ENCODE data around the gene IRAK2.

DNA sequence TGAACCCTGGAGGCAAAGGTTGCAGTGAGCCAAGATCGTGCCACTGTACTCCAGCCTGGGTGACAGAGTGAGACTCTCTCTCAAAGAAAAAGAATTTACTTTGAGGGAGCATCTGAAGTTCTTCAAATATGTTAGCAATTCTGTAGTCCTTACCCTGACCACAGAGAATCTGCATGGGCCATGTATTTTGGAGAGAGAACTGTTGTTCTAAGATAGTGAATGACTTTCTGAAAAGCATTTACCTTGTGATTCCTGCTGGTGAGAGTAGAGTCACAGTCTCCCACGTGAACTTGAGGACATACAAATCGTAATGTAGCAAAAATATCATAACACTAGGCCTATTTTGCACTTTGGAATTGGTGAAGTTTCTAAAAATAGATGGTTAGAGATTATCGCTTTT lies 45.3 kb upstream of the IRAK2 start:
- TF ChIP-seq POLR2A (IDR thresholded peaks at IDR 0.05), result no peak
- TF ChIP-seq, protein P1, sequence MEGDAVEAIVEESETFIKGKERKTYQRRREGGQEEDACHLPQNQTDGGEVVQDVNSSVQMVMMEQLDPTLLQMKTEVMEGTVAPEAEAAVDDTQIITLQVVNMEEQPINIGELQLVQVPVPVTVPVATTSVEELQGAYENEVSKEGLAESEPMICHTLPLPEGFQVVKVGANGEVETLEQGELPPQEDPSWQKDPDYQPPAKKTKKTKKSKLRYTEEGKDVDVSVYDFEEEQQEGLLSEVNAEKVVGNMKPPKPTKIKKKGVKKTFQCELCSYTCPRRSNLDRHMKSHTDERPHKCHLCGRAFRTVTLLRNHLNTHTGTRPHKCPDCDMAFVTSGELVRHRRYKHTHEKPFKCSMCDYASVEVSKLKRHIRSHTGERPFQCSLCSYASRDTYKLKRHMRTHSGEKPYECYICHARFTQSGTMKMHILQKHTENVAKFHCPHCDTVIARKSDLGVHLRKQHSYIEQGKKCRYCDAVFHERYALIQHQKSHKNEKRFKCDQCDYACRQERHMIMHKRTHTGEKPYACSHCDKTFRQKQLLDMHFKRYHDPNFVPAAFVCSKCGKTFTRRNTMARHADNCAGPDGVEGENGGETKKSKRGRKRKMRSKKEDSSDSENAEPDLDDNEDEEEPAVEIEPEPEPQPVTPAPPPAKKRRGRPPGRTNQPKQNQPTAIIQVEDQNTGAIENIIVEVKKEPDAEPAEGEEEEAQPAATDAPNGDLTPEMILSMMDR (IDR thresholded peaks at IDR 0.05 in 8 of 11, conservative IDR thresholded peaks at IDR 0.05 in 3 of 11), result no peak
- no peak for TF ChIP-seq POLR2AphosphoS5 (IDR thresholded peaks at IDR 0.05)
